Measurements from ENCODE around the gene CELA2B.

DNA sequence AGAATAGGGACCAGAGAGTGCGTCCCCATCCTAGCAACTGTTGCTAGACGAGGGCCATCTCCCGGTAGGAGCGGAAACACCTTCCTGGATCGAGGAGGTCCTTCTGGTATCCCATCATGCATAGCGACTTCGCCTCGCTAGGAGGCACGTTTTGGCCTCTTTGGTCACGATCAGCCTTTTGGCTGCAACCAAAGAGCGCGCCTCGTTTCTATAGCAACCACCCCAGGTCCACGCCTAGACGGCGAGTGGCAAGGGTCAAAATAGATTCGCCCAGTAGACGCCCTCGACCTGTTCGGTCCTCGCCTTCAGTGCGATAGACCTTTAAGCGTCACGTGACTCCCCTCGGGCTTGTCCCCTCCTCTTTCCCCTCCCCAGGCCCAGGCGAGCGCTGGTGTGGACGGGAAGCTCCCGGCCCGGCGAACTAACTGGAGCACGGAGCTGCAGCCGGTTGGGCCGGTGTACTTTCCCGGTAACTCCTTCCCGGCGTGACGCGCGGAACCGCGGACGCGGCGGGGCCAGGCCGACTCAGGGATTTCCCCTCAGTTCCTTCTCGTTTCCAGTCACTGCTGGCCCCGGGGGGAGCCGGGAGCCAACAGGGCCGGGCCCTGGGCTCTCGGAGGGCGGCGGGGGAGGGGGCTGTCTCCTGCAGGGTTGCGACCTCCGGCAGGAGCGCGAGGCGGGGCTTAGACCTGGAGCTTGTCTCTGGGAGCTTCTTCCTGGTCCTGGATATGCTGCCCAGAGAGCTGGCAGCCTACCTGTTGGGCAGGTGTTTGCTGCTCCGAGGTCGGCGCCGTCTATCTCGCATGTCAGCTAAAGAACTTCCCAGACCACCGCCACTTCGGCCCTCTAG lies 50.8 kb downstream of the CELA2B start, which contains the start of gene DNAJC16:
- TF ChIP-seq, protein P1, sequence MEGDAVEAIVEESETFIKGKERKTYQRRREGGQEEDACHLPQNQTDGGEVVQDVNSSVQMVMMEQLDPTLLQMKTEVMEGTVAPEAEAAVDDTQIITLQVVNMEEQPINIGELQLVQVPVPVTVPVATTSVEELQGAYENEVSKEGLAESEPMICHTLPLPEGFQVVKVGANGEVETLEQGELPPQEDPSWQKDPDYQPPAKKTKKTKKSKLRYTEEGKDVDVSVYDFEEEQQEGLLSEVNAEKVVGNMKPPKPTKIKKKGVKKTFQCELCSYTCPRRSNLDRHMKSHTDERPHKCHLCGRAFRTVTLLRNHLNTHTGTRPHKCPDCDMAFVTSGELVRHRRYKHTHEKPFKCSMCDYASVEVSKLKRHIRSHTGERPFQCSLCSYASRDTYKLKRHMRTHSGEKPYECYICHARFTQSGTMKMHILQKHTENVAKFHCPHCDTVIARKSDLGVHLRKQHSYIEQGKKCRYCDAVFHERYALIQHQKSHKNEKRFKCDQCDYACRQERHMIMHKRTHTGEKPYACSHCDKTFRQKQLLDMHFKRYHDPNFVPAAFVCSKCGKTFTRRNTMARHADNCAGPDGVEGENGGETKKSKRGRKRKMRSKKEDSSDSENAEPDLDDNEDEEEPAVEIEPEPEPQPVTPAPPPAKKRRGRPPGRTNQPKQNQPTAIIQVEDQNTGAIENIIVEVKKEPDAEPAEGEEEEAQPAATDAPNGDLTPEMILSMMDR (IDR thresholded peaks at IDR 0.05), result peak; percentile 9 to 35 (median 31)
- peak; percentile 32 for TF ChIP-seq POLR2A (IDR thresholded peaks at IDR 0.05)
